Smooth muscle cell (in vitro differentiated cells): Measurements from ENCODE around the gene PRTN3. TPM values are rescaled to one million over a fixed set of nuclear protein-coding genes. Genes with fewer than 3 reads are reported as not detected.
A peak's percentile ranks its signal among the peaks of the same experiment; 100 is the strongest.

Experiments used
- DNase-seq: peaks from one replicate; lab custom pipeline; 2025; ENCODE audit not compliant: unreplicated experiment; lab: John Stamatoyannopoulos, UW
- H2AFZ ChIP-seq: fragments of 200-600 bp; sonication (generic); 2 replicates; pipeline ENCODE4 v1.6.0; 2016; ENCODE audit warnings: antibody characterized with exemption, low read depth, mild to moderate bottlenecking
- H3F3A ChIP-seq: fragments of 200-600 bp; sonication (generic); 2 replicates; pipeline ENCODE4 v1.6.0; 2017; ENCODE audit warnings: antibody characterized with exemption, low read depth
- H3K27ac ChIP-seq: fragments of 200-600 bp; sonication (generic); 2 replicates; pipeline ENCODE4 v1.5.1; 2016; ENCODE audit warnings: low read depth, mild to moderate bottlenecking
- H3K27me3 ChIP-seq: fragments of 200-600 bp; sonication (generic); 2 replicates; pipeline ENCODE4 v1.6.1; 2016; ENCODE audit warnings: low read depth, mild to moderate bottlenecking
- H3K36me3 ChIP-seq: fragments of 200-600 bp; sonication (generic); 2 replicates; pipeline ENCODE4 v1.5.1; 2016; ENCODE audit warnings: low read depth
- H3K4me1 ChIP-seq: fragments of 200-600 bp; sonication (generic); 2 replicates; pipeline ENCODE4 v1.5.1; 2016; ENCODE audit warnings: low read depth
- H3K4me2 ChIP-seq: fragments of 200-600 bp; sonication (generic); 2 replicates; pipeline ENCODE4 v1.6.0; 2016; ENCODE audit warnings: mild to moderate bottlenecking
- H3K4me3 ChIP-seq: fragments of 200-600 bp; sonication (generic); 2 replicates; pipeline ENCODE4 v1.5.1; 2016; ENCODE audit warnings: mild to moderate bottlenecking
- H3K79me2 ChIP-seq: fragments of 200-600 bp; sonication (generic); 2 replicates; pipeline ENCODE4 v1.6.0; 2016; ENCODE audit warnings: low read depth, mild to moderate bottlenecking
- H3K9ac ChIP-seq: fragments of 200-600 bp; sonication (generic); 2 replicates; pipeline ENCODE4 v1.6.0; 2016; ENCODE audit warnings: low read depth
- H3K9me3 ChIP-seq: fragments of 200-600 bp; sonication (generic); replicated peaks from 2 replicates; pipeline ENCODE4 v1.5.1; 2016; ENCODE audit warnings: low read depth
- H4K20me1 ChIP-seq: fragments of 200-600 bp; sonication (generic); 2 replicates; pipeline ENCODE4 v1.6.0; 2016; ENCODE audit warnings: low read depth
- CTCF ChIP-seq: fragments of 200-600 bp; sonication (generic); IDR thresholded peaks from 2 replicates; pipeline ENCODE4 v1.5.1; 2017; ENCODE audit warnings: borderline replicate concordance, mild to moderate bottlenecking, antibody characterized with exemption; ENCODE audit not compliant: insufficient read depth, poor library complexity, severe bottlenecking
- WGBS: methylation state at CpG from one replicate; pipeline ENCODE4 v1.1.7; 2016; ENCODE audit warnings: low lambda C conversion rate; 5-methylcytosine and 5-hydroxymethylcytosine counted together
- polyA plus RNA-seq: library from polyadenylated mRNA; unstranded; fragments of >200 nt; fragmentation: Nextera tagmentation; extraction: Ambion mirVana; gene quantifications from 2 replicates; pipeline ENCODE4 v1.2.1, GENCODE V29; 2016
- total RNA-seq: library from RNA; depleted of rRNA; stranded (reverse); fragments of >200 nt; gene quantifications from 2 replicates; pipeline ENCODE4 v1.2.3, GENCODE V29; 2014

The PRTN3 gene
- total and polyA plus RNA-seq, 2 experiments from 2014 or later = not detected

GRCh38 chr19:843836-844545 is 3.2 kb downstream of the PRTN3 start:
- 44% methylated on average over 17 of the region's 70 CpGs for WGBS
- H3K4me2 ChIP-seq = peak overlapping the region; percentile 54
- H3K4me3 ChIP-seq = no peak overlapping the region

GRCh38 chr19:844546-844971 is 3.8 kb downstream of the PRTN3 start:
- no peak overlapping the region for H2AFZ ChIP-seq
- no peaks in the 10 kb centered on the region for H3K79me2 ChIP-seq
- peaks cover 25% of the 10 kb centered on the region for H3K27me3 ChIP-seq
- no peak for TF ChIP-seq CTCF
- H3K4me3 ChIP-seq = no peak overlapping the region
- no peaks in the 10 kb centered on the region for H3F3A ChIP-seq
- no peaks in the 10 kb centered on the region for H3K36me3 ChIP-seq
- 79% methylated on average over 7 of the region's 11 CpGs for WGBS
- DNase-seq = no peak
- H3K9ac ChIP-seq = no peak overlapping the region
- H4K20me1 ChIP-seq = no peaks in the 10 kb centered on the region
- no peaks in the 10 kb centered on the region for H3K9me3 ChIP-seq
- H3K27ac ChIP-seq = no peak overlapping the region
- no peak overlapping the region for H3K4me2 ChIP-seq
- no peaks in the 10 kb centered on the region for H3K4me1 ChIP-seq

More at GRCh38 chr19:843836-844545, 3.2 kb downstream of the PRTN3 start:
- H3K4me1 ChIP-seq = no peaks in the 10 kb centered on the region
- no peak for DNase-seq
- no peak overlapping the region for H3K9ac ChIP-seq
- no peaks in the 10 kb centered on the region for H3K9me3 ChIP-seq
- TF ChIP-seq CTCF = no peak
- peaks cover 25% of the 10 kb centered on the region for H3K27me3 ChIP-seq
- H3K79me2 ChIP-seq = no peaks in the 10 kb centered on the region
- H2AFZ ChIP-seq = no peak overlapping the region
- no peak overlapping the region for H3K27ac ChIP-seq
- H3K36me3 ChIP-seq = no peaks in the 10 kb centered on the region
- no peaks in the 10 kb centered on the region for H3F3A ChIP-seq
- no peaks in the 10 kb centered on the region for H4K20me1 ChIP-seq

- Histone ChIP-seq H3K27ac (no peak overlapping the region), H3K27me3 (peaks cover 25% of the 10 kb centered on the region), H3K36me3 (no peaks in the 10 kb centered on the region), H3K4me1 (no peaks in the 10 kb centered on the region), H3K79me2 (no peaks in the 10 kb centered on the region), H2AFZ (no peak overlapping the region), H3K4me2 (no peak overlapping the region), H3F3A (peaks cover 8% of the 10 kb centered on the region), H3K9me3 (no peaks in the 10 kb centered on the region), H4K20me1 (no peaks in the 10 kb centered on the region), H3K9ac (no peak overlapping the region), H3K4me3 (no peak overlapping the region)
- 82% methylated on average over 37 of the region's 37 CpGs for WGBS
- no peak for TF ChIP-seq CTCF
- DNase-seq = no peak
These were observed 5.1 kb downstream of the PRTN3 start for GRCh38 chr19:845707-846521.
